HepG2 (cell line): Measurements from ENCODE around the gene SLC16A13. TPM values are rescaled to one million over a fixed set of nuclear protein-coding genes. Genes with fewer than 3 reads are reported as not detected.

Experiments used
- ATM ChIP-seq: fragments of 450-650 bp; IDR thresholded peaks from 2 replicates; pipeline ENCODE4 v1.7.1; 2017; ENCODE audit warnings: mild to moderate bottlenecking, borderline replicate concordance
- CENPT ChIP-seq: sonication (generic); formaldehyde crosslinking; IDR thresholded peaks from 2 replicates; pipeline ENCODE4 v1.8.0; 2022; ENCODE audit warnings: low read depth, mild to moderate bottlenecking, moderate library complexity, missing genetic modification reagents
- DPF2 ChIP-seq: sonication (generic); formaldehyde crosslinking; IDR thresholded peaks from 2 replicates; pipeline ENCODE4 v1.4.0; 2020; ENCODE audit warnings: mild to moderate bottlenecking, low read depth, missing genetic modification reagents, borderline replicate concordance
- ELF3 ChIP-seq: IDR thresholded peaks from 2 replicates; pipeline ENCODE4 v1.6.1; 2016; ENCODE audit warnings: missing genetic modification reagents, missing compliant biosample characterization
- ERF ChIP-seq: IDR thresholded peaks from 2 replicates; pipeline ENCODE4 v1.6.1; 2018; ENCODE audit warnings: missing biosample characterization, missing genetic modification reagents
- FOXA1 ChIP-seq, 2 experiments: fragments of 450-650 bp in 1 of 2; sonication (generic) in 1 of 2; formaldehyde crosslinking in 1 of 2; IDR thresholded peaks; 2 replicates each; pipeline versions ENCODE4 v1.4.0 to v1.6.1; 2016 to 2020; ENCODE audit warnings: missing genetic modification reagents in 1 of 2
- GTF2F1 ChIP-seq: fragments of 150-350 bp; IDR thresholded peaks from 2 replicates; pipeline ENCODE4 v1.6.1; 2014; ENCODE audit warnings: low read length
- MXD4 ChIP-seq: IDR thresholded peaks from 2 replicates; pipeline ENCODE4 v1.6.1; 2016; ENCODE audit warnings: mild to moderate bottlenecking, missing biosample characterization, missing genetic modification reagents
- NAIF1 ChIP-seq: sonication (generic); formaldehyde crosslinking; IDR thresholded peaks from 2 replicates; pipeline ENCODE4 v1.5.0; 2020; ENCODE audit warnings: mild to moderate bottlenecking, missing genetic modification reagents, borderline replicate concordance
- PAX8 ChIP-seq: sonication (generic); formaldehyde crosslinking; IDR thresholded peaks from 2 replicates; pipeline ENCODE4 v1.8.0; 2022; ENCODE audit warnings: mild to moderate bottlenecking, missing genetic modification reagents, borderline replicate concordance
- SYNCRIP ChIP-seq: fragments of 200-400 bp; formaldehyde crosslinking; IDR thresholded peaks from 2 replicates; pipeline ENCODE4 v1.6.1; 2018; ENCODE audit warnings: mild to moderate bottlenecking, low read depth, low read length; ENCODE audit not compliant: insufficient read depth
- TP53 ChIP-seq: sonication (generic); formaldehyde crosslinking; conservative IDR thresholded peaks from 2 replicates; pipeline ENCODE4 v1.4.0; 2020; ENCODE audit warnings: missing genetic modification reagents
- ZBTB20 ChIP-seq: sonication (generic); formaldehyde crosslinking; IDR thresholded peaks from 2 replicates; pipeline ENCODE4 v1.8.1; 2023; ENCODE audit warnings: missing genetic modification reagents, low read depth, mild to moderate bottlenecking, borderline replicate concordance
- ZFYVE20 ChIP-seq: sonication (generic); formaldehyde crosslinking; IDR thresholded peaks from 2 replicates; pipeline ENCODE4 v1.8.0; 2023; ENCODE audit warnings: low read depth, mild to moderate bottlenecking, moderate library complexity, missing genetic modification reagents, borderline replicate concordance
- polyA plus RNA-seq, 8 experiments: library from polyadenylated mRNA; depleted of rRNA in 3 of 8; stranded (reverse) in 7 of 8; unstranded in 1 of 8; fragments of >200 nt; fragmentation: Illumina TruSeq in 4 of 8; extraction: Trizol in 4 of 8; gene quantifications; 2 replicates each; pipeline versions ENCODE4 v1.2.1 to v1.2.3, GENCODE V29; 2011 to 2016; ENCODE audit warnings: low read depth in 4 of 8, missing spikeins in 1 of 8, mixed read lengths in 1 of 8; ENCODE audit not compliant: insufficient read depth in 1 of 8
- total RNA-seq, 5 experiments: library from RNA; depleted of rRNA; stranded (reverse); fragments of >200 nt; fragmentation: Illumina TruSeq; extraction: Trizol; gene quantifications; 2 replicates each; pipeline ENCODE4 v1.2.3, GENCODE V29; 2016; ENCODE audit warnings: low read depth in 1 of 5
- TF ChIP-seq, protein P1 (sequence below), 2 experiments: sonication (generic) in 1 of 2; formaldehyde crosslinking in 1 of 2; IDR thresholded peaks; 2 replicates each; pipeline versions ENCODE4 v1.6.1 to v1.9.0; 2014 to 2022; ENCODE audit warnings: antibody characterized with exemption in 1 of 2, borderline replicate concordance in 1 of 2, inconsistent platforms in 1 of 2, low read depth in 1 of 2, missing genetic modification reagents in 1 of 2
- TF ChIP-seq, protein P2 (sequence below): sonication (generic); formaldehyde crosslinking; conservative IDR thresholded peaks from 2 replicates; pipeline ENCODE4 v1.4.0; 2020; ENCODE audit warnings: missing genetic modification reagents
- TF ChIP-seq, protein P3 (sequence below): sonication (generic); formaldehyde crosslinking; IDR thresholded peaks from 2 replicates; pipeline ENCODE4 v1.8.0; 2022; ENCODE audit warnings: mild to moderate bottlenecking, missing genetic modification reagents, borderline replicate concordance

The SLC16A13 gene
- total and polyA plus RNA-seq, 2 of the 13 experiments (the other 11 are each of a cell fraction or from before 2014, with no cell fraction given), result 2.2 to 3.0 TPM

DNA sequence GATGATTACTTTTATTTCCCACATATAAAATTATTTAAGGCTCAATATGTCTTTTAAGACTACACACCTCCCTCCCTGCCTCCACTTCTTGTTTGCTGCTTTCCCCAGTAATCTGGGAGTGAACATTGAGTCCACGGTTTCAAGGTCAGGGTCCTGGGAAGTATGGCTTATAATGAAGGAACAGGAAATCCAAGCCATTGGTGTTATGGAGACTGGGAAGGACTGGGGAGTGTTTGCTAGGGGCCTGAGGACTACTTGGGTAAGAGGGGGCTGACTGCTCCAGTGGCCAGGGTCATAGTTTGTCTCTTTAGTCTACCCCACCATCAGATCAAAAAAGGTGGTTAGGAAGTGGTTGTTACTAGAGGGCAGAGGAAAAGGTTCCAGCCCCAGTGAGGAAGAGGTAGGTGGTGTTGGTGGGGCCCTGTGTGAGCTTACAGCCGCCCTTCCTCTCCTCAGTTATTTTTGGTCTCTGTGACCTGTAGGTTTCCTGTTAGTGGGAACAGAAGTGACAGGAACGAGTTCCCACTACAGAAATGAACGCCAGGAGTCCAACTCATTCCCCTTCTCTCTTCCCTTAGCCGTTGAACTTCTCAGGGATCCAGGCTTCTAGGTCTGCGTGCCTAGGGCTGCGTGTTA lies 742 bp upstream of the SLC16A13 start (continued):
- TF ChIP-seq, protein P1, sequence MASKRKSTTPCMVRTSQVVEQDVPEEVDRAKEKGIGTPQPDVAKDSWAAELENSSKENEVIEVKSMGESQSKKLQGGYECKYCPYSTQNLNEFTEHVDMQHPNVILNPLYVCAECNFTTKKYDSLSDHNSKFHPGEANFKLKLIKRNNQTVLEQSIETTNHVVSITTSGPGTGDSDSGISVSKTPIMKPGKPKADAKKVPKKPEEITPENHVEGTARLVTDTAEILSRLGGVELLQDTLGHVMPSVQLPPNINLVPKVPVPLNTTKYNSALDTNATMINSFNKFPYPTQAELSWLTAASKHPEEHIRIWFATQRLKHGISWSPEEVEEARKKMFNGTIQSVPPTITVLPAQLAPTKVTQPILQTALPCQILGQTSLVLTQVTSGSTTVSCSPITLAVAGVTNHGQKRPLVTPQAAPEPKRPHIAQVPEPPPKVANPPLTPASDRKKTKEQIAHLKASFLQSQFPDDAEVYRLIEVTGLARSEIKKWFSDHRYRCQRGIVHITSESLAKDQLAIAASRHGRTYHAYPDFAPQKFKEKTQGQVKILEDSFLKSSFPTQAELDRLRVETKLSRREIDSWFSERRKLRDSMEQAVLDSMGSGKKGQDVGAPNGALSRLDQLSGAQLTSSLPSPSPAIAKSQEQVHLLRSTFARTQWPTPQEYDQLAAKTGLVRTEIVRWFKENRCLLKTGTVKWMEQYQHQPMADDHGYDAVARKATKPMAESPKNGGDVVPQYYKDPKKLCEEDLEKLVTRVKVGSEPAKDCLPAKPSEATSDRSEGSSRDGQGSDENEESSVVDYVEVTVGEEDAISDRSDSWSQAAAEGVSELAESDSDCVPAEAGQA (IDR thresholded peaks at IDR 0.05; ENCODE audit: low read depth), result no peak
- TF ChIP-seq, protein P1 (CRISPR knock-in tag; IDR thresholded peaks at IDR 0.05; ENCODE audit: borderline replicate concordance), result no peak
- TF ChIP-seq FOXA1 (IDR thresholded peaks at IDR 0.05), result no peak
- no peak for TF ChIP-seq FOXA1 (CRISPR knock-in tag; IDR thresholded peaks at IDR 0.05)
- TF ChIP-seq, protein P2, sequence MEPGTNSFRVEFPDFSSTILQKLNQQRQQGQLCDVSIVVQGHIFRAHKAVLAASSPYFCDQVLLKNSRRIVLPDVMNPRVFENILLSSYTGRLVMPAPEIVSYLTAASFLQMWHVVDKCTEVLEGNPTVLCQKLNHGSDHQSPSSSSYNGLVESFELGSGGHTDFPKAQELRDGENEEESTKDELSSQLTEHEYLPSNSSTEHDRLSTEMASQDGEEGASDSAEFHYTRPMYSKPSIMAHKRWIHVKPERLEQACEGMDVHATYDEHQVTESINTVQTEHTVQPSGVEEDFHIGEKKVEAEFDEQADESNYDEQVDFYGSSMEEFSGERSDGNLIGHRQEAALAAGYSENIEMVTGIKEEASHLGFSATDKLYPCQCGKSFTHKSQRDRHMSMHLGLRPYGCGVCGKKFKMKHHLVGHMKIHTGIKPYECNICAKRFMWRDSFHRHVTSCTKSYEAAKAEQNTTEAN, result no peak
- no peak for TF ChIP-seq TP53
- TF ChIP-seq CENPT, result no peak
- TF ChIP-seq PAX8, result 0 out of 2 replicates have a peak, but pooled peaks have one; percentile 14
- TF ChIP-seq ZFYVE20 (CRISPR knock-in tag), result no peak
- no peak for TF ChIP-seq NAIF1
- TF ChIP-seq ELF3 (CRISPR knock-in tag), result no peak
- TF ChIP-seq ERF, result no peak
- TF ChIP-seq, protein P3, sequence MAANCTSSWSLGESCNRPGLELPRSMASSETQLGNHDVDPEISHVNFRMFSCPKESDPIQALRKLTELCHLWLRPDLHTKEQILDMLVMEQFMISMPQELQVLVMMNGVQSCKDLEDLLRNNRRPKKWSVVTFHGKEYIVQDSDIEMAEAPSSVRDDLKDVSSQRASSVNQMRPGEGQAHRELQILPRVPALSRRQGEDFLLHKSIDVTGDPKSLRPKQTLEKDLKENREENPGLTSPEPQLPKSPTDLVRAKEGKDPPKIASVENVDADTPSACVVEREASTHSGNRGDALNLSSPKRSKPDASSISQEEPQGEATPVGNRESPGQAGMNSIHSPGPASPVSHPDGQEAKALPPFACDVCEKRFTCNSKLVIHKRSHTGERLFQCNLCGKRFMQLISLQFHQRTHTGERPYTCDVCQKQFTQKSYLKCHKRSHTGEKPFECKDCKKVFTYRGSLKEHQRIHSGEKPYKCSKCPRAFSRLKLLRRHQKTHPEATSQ, result no peak
- TF ChIP-seq SYNCRIP, result no peak
- no peak for TF ChIP-seq MXD4 (CRISPR knock-in tag)
- TF ChIP-seq ZBTB20 (CRISPR knock-in tag), result no peak
- no peak for TF ChIP-seq DPF2 (CRISPR knock-in tag)
- no peak for TF ChIP-seq ATM
- no peak for TF ChIP-seq GTF2F1
